A172 (cell line): ENCODE results near the gene CHCHD2. TPM values are rescaled to one million over a fixed set of nuclear protein-coding genes. Genes with fewer than 3 reads are reported as not detected.
A peak's percentile ranks its signal among the peaks of the same experiment; 100 is the strongest.
"Not testable (repeated sequence)": the region's sequence is repeated elsewhere in the genome, so short reads cannot be mapped to it uniquely, and the experiment has no call there.

Source experiments
- DNase-seq: peaks from one replicate; pipeline ENCODE4 v3.0.0-alpha.2; 2015; ENCODE audit warnings: low spot score
- total RNA-seq: library from RNA; depleted of rRNA; stranded (reverse); fragments of >200 nt; shearing (Covaris generic); gene quantifications from 2 replicates; pipeline ENCODE4 v1.2.3, GENCODE V29; 2014; rRNA removed

The CHCHD2 gene
- total RNA-seq, 1 experiment from 2014 or later = 881 TPM

- DNase-seq = no peak
Measured at GRCh38 chr7:56083150-56083785, 23.0 kb downstream of the CHCHD2 start.

- DNase-seq = no peak
Measured at GRCh38 chr7:56081626-56082340, 24.5 kb downstream of the CHCHD2 start.

GRCh38 chr7:56080726-56081435, 25.4 kb downstream of the CHCHD2 start:
- DNase-seq = not testable (repeated sequence)

GRCh38 chr7:56079450-56080185, 26.7 kb downstream of the CHCHD2 start:
- no peak for DNase-seq

- DNase-seq = no peak
Measured at GRCh38 chr7:56078196-56078595, 28.1 kb downstream of the CHCHD2 start.

GRCh38 chr7:56077681-56078080, 28.6 kb downstream of the CHCHD2 start:
- no peak for DNase-seq

- peak; percentile 94 for DNase-seq
Measured at GRCh38 chr7:56074371-56074791, 31.9 kb downstream of the CHCHD2 start.

- not testable (repeated sequence) for DNase-seq
Measured at GRCh38 chr7:56066376-56066775, 39.9 kb downstream of the CHCHD2 start.

- peak; percentile 74 for DNase-seq
Measured at GRCh38 chr7:56063882-56064625, 42.2 kb downstream of the CHCHD2 start, which contains the start of gene SUMF2. SUMF2 (plus strand) TSS chr7:56064286; CDS start chr7:56064312, 26 bp downstream.

GRCh38 chr7:56063500-56063881, 42.8 kb downstream of the CHCHD2 start:
- no peak for DNase-seq

- DNase-seq = peak; percentile 97
Measured at GRCh38 chr7:56062382-56062781, 43.9 kb downstream of the CHCHD2 start.

- no peak for DNase-seq
Measured at GRCh38 chr7:56053993-56054392, 52.3 kb downstream of the CHCHD2 start.

- no peak for DNase-seq
Measured at GRCh38 chr7:56053379-56053778, 52.9 kb downstream of the CHCHD2 start.

Other genes with a start within 250 kb of the CHCHD2 start
- gene SEPTIN14, start 243.7 kb downstream of the CHCHD2 start, total RNA-seq = not detected in 2 replicates
- 2.7 and 3.4 TPM in 2 replicates for gene ZNF713, start 219.0 kb downstream of the CHCHD2 start, total RNA-seq
- 23.3 and 26.9 TPM in 2 replicates for gene MRPS17, start 154.6 kb downstream of the CHCHD2 start, total RNA-seq
- 67.5 and 75.5 TPM in 2 replicates for gene NIPSNAP2, start 141.9 kb downstream of the CHCHD2 start, total RNA-seq
- 98.8 and 102 TPM in 2 replicates for gene PSPH, start 55.0 kb downstream of the CHCHD2 start, total RNA-seq
- 538 and 632 TPM in 2 replicates for gene CCT6A, start 54.7 kb downstream of the CHCHD2 start, total RNA-seq
- 112 and 128 TPM in 2 replicates for gene SUMF2, start 42.2 kb downstream of the CHCHD2 start, total RNA-seq
- gene PHKG1, start 13.5 kb downstream of the CHCHD2 start, total RNA-seq = 0.28 TPM in 1 of 2 replicates, not detected in the other
- not detected in 2 replicates for gene NUPR2, start 9.9 kb upstream of the CHCHD2 start, total RNA-seq